GM19438 (cell line): Measurements from ENCODE around the gene FILIP1.

Experiments used
- ATAC-seq: cut with Tn5 transposase; IDR thresholded peaks from one replicate; pipeline ENCODE4 v1.9.1; 2021; ENCODE audit warnings: low read depth; ENCODE audit not compliant: unreplicated experiment

Gene FILIP1

DNA sequence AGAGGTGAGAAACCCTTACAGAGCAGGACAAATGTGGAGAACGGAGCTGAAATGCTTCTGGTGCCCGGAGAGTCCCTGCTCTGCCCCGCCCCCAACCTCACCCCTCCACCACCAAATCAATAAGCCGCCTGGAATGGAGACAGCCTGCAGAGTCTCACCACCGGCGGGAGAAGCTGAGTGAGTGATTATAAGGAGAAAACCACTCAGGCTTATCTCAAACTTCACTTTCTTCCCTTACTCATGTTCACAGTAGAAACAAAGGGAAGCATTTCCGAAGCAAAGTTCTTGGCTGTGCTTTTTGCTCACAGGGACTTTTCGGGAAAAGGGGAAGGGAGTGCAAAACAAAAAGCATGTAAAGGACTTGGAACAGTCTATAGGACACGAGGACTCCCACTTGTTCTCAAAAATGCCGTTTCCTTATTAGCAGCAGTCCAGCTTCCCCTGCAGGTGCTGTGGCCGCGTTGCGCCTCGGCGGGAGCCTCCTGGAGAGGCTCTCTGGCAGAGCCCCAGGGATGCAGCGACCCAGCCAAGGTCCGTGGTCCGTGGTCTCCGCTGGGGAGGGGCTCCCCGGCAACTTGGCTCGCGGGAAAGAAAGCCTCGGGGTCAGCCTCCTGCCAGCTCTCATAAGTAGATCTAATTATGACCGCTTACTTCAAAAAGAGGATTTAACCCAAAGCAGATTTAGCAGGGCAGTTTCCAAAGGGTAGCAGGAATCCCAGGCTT lies 144.2 kb downstream of the FILIP1 start:
- ATAC-seq = no peak

DNA sequence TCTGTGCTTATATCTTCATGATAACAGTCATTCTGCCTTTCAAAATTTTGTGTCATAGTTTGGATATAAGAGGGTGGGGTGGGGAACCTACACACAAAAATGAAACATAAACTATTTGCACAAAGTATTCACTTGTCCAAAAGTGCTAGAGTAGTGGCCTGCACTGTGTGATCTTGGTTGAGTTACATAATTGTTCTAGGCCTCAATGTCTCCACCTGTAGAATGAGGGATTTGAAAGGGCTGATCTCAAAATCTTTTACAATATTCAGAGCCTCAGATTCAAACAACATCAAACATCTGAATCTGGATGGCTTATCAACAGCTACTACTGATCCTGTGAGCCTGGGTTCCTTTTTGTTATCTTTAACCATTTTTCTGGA lies 144.7 kb downstream of the FILIP1 start:
- ATAC-seq = no peak

GRCh38 chr6:75347898-75348610 lies 145.5 kb downstream of the FILIP1 start:
- no peak for ATAC-seq

DNA sequence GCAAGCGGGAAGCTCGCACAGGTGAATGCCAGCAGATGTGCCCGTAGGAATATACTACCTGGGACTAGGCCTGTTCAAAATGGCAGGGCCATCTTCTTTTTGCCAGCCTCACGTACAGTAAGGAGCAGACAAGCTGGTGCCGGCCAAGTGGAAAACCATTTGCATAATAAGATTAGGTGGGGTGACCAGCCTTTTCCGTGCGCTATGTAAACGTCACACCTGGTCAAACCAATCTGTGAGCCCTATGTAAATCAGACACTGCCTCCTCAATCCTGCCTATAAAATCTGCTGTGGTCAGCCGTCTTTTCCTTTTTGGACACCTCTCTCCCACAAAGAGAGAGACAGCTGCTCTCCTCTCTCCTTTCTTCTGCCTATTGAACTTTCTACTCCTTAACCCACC lies 148.2 kb downstream of the FILIP1 start:
- ATAC-seq = no peak

GRCh38 chr6:75344455-75344854 lies 149.1 kb downstream of the FILIP1 start:
- no peak for ATAC-seq

DNA sequence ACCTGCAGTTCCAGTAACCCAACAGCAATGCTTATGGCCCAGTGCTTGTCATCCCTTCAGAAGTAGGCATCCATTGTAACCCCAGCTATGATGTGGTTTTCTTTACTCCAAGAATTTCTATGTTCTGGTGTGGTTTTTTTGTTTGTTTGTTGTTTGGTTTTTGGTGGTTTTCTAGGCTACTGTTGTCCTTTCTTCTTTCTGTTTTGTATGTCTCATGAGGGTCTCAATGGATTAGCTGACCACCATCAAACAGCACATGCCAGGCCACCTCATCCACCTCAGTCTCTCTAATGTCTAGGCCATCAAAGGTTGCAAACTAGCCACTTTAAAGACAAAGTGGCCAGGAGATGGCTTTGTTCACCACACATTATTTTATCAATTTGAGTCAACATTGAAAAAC lies 149.6 kb downstream of the FILIP1 start:
- ATAC-seq = no peak

- no peak for ATAC-seq
Observed at GRCh38 chr6:75337835-75338580, 155.6 kb downstream of the FILIP1 start.

- no peak for ATAC-seq
Observed at GRCh38 chr6:75334266-75335040, 159.1 kb downstream of the FILIP1 start.

GRCh38 chr6:75333676-75334200 lies 159.9 kb downstream of the FILIP1 start:
- ATAC-seq = no peak

- ATAC-seq = no peak
Observed at GRCh38 chr6:75331151-75331550, 162.4 kb downstream of the FILIP1 start.

DNA sequence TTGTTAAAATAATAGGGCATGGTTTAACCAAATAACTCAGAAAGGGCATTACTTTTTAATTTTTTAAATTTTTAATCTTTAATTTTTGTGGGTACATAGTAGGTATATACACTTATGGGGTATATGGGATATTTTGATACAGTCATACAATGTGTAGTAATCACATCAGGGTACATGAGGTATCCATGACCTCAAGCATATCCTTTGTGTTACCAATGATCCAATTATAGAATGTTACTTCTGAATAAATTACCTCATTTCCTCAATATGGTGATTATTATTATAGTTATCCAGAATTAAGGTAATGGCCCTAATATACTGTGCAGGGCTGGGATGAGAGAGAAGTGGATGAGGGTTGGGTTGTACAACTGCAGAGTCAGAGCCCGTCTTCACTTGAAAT lies 163.9 kb downstream of the FILIP1 start:
- ATAC-seq = no peak

DNA sequence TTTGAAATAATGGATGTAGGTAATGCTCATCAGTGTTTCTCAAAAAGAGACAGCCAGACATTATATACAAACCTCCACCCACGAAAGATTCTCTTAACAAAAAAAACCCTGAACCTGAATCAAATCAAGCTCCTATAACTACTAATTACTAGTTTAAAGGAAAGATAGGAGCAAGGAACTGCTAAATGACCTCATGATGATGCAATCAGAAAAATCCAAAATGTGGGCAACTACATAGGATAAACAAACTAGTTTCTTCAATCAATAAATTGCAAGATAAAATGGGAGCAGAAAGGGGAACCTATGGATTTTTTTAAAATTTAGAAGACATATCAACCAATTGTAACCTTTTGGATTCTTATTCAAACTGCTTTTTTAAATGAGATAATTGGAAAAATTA lies 165.8 kb downstream of the FILIP1 start:
- no peak for ATAC-seq

DNA sequence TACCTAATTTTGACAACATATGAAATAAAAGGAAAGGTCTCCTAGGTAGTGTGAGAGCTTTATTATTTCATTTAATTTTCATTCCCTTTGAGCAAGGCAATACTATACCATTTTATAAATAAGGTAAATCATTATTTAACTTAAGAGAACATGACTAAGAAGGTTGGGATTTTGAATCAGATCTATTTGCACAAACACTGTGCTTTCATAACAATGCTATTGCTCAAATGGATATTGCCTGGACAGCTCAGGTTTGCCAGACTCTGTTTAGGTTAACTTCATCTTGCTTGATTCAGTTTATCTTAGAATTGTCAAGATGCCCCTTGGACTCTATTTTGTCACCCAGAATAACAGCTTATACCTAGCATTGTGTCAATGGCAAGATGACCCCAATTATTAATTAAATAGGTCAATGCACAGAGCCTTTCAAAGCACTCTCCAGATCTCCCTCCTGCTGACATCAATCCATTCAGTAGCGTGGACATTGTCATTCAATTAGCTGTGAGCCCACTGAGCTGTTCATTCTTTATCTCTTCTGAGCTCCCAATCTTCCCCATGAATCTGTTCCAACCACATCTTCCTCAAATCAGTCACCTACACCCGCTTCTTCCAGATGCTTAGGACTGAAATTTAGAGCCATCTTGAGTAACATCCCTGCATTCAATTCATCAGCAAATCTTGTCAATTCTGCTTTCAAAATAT lies 166.9 kb downstream of the FILIP1 start:
- no peak for ATAC-seq

DNA sequence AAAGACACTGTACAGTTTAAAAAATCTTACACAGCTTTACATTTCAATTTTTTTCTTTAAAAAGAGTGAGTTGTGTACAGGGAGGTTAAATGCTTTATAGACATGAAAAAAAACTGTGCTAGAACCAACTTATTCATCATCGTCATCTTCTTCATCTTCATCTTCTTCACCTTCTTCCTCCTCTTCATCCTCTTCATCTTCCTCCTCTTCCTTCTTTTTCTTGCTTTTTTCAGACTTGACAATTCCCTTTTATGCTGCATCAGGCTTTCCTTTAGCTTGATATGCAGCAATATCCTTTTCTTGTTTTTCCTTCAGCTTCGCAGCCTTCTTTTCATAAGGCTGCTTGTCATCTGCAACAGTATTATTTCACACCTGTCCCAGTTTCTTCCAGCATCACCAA lies 174.7 kb downstream of the FILIP1 start:
- no peak for ATAC-seq

DNA sequence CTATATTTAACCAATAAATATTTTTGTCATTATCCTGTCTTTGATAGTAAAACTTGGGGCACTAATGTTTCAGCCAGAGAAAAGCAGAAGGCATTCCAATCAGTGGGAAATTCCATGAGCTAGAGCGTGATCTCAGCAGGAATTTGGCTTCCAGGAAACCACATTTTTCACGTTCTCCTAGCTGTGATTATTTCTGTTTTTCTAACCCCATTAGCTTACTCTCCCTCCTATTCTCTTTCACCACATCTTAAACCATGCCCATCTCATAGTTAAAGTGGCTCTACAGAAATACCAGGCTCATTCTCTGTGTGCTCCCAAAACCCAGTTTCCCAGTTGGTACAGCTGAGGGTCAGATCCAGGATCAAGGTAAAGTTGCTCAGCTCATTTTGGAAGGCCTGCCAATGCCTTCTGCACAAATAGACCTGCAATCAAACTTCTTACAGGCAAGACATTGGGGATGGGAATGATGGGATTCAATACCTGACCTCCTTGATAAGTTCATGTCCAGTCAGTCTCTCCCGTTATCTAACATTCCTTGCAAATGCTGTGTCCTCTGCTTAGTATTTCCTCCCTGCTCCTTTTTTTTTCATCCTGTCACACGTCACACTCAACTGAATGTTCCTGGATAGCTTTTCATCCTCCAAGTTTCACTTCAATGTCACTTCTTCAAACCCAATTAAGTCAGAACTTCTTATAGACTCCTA lies 175.9 kb downstream of the FILIP1 start:
- ATAC-seq = no peak

DNA sequence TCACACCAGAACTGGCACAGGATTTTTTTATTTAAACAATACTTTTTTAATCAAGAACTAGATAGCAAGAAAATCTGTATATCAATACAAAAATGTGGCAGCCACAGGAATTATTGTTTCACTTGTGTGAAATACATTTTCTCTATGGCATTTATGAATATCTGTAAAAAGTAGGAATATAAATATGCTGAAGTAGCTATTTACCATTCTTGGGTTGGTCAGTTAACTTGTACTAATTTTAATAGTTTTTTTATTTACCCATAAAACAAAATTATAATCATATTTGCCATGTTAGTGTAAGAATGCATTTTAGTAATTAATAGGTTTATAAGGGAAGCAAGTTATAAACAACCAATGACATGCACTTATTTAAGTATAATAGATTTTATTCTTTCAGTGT lies 177.6 kb downstream of the FILIP1 start:
- ATAC-seq = no peak

GRCh38 chr6:75308250-75308988 lies 185.2 kb downstream of the FILIP1 start:
- ATAC-seq = no peak

GRCh38 chr6:75307364-75308004 lies 186.1 kb downstream of the FILIP1 start:
- ATAC-seq = no peak
